NT2/D1 (cell line): ENCODE data around the gene SSUH2.

Experiments
- SUZ12 ChIP-seq: IDR thresholded peaks from 2 replicates; pipeline ENCODE4 v1.6.1; 2011; ENCODE audit not compliant: insufficient read length, insufficient read depth; ENCODE audit errors: extremely low read depth
- YY1 ChIP-seq: IDR thresholded peaks from 2 replicates; pipeline ENCODE4 v1.6.1; 2011; ENCODE audit not compliant: insufficient read length, insufficient read depth
- ZNF274 ChIP-seq: IDR thresholded peaks from 2 replicates; pipeline ENCODE4 v1.6.1; 2011; ENCODE audit warnings: mild to moderate bottlenecking, low read depth, low read length

DNA sequence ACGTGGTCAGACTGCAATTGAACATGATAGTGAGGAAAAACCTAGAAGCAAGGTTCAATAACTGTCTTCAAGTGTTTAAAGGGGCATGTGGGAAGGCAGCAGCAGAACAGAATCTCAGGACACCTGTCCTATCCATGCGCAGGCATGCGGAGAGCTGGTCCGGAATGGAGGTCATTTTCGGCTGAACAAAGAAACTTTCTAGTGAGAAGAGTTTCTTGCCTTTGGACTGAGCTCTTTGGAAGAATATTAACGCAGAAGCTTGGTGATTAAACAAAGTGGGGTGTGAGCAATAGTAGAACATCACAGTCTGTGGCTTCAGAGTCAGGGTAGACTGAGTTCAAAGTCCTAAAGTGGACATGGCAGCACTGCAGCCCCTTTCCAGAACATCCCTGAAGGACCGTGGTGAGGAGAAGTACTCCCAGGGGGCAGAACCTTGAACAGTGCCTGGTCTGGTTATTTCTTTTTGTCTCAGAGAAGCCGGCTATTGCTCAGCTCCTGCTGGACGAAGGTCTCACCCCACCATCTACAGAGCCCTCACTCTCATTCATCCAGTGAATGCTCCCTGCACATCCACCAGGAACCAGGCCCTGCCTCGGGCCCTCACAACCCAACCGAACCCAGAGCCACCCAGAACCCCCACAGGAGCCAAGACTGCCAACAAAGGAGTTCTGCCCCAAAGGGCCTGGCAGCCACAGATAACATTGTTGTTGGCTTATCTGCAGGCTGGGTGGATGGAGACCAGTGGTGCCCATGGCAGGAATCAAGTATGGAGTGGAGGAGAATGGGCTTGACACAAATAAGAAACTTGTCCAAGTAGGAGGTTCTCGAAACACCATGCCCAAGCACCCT is 2.8 kb upstream of the SSUH2 start:
- TF ChIP-seq ZNF274, result no peak
- TF ChIP-seq SUZ12, result no peak
- TF ChIP-seq YY1, result no peak
